Body of pancreas (tissue), 4 donors: ENCODE measurements around the gene AMOTL1. TPM values are rescaled to one million over a fixed set of nuclear protein-coding genes. Genes with fewer than 3 reads are reported as not detected.

Experiments used
- ATAC-seq: fragments of 150-250 bp; one replicate; pipeline ENCODE4 v1.9.1; 2016
- DNase-seq, 4 donors: peaks; one replicate each; pipeline ENCODE4 v3.0.0-alpha.2; 2019
- H3K27ac ChIP-seq, 4 donors: fragments of 200-600 bp; sonication (generic); 1 replicate in 3 of 4; 2 replicates in 1 of 4; pipeline versions ENCODE4 v1.5.1 to v1.6.1; 2016 to 2019; ENCODE audit warnings: mild to moderate bottlenecking in 1 of 4, mixed read lengths in 1 of 4, moderate library complexity in 1 of 4
- H3K27me3 ChIP-seq, 2 donors: fragments of 200-600 bp; sonication (generic); one replicate each; pipeline ENCODE4 v1.6.0; 2016; ENCODE audit warnings: mild to moderate bottlenecking in 1 of 2
- H3K36me3 ChIP-seq, 2 donors: fragments of 200-600 bp; sonication (generic); replicated peaks in 1 of 2; 2 replicates each; pipeline ENCODE4 v1.5.1; 2016; ENCODE audit warnings: low read depth in 2 of 2; ENCODE audit not compliant: insufficient read depth in 1 of 2
- H3K4me1 ChIP-seq: fragments of 200-600 bp; sonication (generic); one replicate; pipeline ENCODE4 v1.6.0; 2016
- H3K4me3 ChIP-seq, 2 donors: fragments of 200-600 bp; sonication (generic); 1 replicate in 1 of 2; 2 replicates in 1 of 2; pipeline ENCODE4 v1.5.1; 2016 to 2019
- H3K9me3 ChIP-seq, 3 donors: fragments of 200-600 bp; sonication (generic); 1 replicate in 2 of 3; 2 replicates in 1 of 3; pipeline ENCODE4 v1.5.1; 2016
- POLR2A ChIP-seq, 3 donors: fragments of 450-650 bp; IDR thresholded peaks; one replicate each; pipeline ENCODE4 v1.6.1; 2016; ENCODE audit warnings: antibody characterized with exemption in 3 of 3, mild to moderate bottlenecking in 2 of 3
- WGBS, 2 donors: methylation state at CpG; one replicate each; pipeline ENCODE4 v1.1.5; 2017; 5-methylcytosine and 5-hydroxymethylcytosine counted together
- intact Hi-C: fragments of 100-400 bp; cut with DNase I; formaldehyde crosslinking; loops from one replicate; pipeline ENCODE4 v1.15.1; 2023
- total RNA-seq, 2 donors: library from RNA; depleted of rRNA; stranded (reverse); fragments of >200 nt; gene quantifications; one replicate each; pipeline ENCODE4 v1.1.0, GENCODE V29; 2016
- TF ChIP-seq, protein P1 (sequence below), 7 experiments: fragments of 450-650 bp in 4 of 7; fragments of 200-600 bp in 3 of 7; sonication (generic) in 3 of 7; IDR thresholded peaks; one replicate each; pipeline ENCODE4 v1.5.1; 2016 to 2019; ENCODE audit warnings: antibody characterized with exemption in 7 of 7

The AMOTL1 gene
- total RNA-seq, 2 donors from 2014 or later: 20.4 to 21.5 TPM

DNA sequence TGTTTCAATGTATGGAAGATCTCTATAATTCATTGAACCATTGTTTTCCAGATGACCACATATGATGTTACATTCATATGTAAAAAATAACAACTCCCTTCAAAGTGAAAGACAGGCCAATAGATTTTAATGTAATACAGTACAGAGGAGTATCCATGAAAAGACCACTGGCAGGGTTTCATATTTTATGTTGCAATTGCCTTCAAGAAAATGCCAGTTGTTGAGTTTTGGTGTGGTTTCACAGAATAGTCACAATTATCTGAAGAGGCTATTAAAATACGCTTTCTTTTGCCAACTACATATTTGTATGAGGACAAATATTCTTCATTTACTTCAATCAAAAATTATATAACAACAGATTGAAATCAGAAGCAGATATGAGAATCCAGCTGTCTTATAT, 14.3 kb downstream of the AMOTL1 start:
- WGBS, 2 donors: 76 to 77% methylated on average over 1 of the region's 1 CpG
- no peaks in the 10 kb centered on the region for H3K27me3 ChIP-seq
- intact Hi-C loops: no loop called here
- H3K36me3 ChIP-seq: no peaks in the 10 kb centered on the region
- peaks cover 33% of the 10 kb centered on the region for H3K4me1 ChIP-seq
- DNase-seq: no peak
- H3K27ac ChIP-seq: no peak overlapping the region
- TF ChIP-seq POLR2A (IDR thresholded peaks at IDR 0.05): no peak
- TF ChIP-seq, protein P1, sequence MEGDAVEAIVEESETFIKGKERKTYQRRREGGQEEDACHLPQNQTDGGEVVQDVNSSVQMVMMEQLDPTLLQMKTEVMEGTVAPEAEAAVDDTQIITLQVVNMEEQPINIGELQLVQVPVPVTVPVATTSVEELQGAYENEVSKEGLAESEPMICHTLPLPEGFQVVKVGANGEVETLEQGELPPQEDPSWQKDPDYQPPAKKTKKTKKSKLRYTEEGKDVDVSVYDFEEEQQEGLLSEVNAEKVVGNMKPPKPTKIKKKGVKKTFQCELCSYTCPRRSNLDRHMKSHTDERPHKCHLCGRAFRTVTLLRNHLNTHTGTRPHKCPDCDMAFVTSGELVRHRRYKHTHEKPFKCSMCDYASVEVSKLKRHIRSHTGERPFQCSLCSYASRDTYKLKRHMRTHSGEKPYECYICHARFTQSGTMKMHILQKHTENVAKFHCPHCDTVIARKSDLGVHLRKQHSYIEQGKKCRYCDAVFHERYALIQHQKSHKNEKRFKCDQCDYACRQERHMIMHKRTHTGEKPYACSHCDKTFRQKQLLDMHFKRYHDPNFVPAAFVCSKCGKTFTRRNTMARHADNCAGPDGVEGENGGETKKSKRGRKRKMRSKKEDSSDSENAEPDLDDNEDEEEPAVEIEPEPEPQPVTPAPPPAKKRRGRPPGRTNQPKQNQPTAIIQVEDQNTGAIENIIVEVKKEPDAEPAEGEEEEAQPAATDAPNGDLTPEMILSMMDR (IDR thresholded peaks at IDR 0.05): no peak
- no peak overlapping the region for H3K4me3 ChIP-seq
- H3K9me3 ChIP-seq: no peaks in the 10 kb centered on the region
- ATAC-seq: no peak

DNA sequence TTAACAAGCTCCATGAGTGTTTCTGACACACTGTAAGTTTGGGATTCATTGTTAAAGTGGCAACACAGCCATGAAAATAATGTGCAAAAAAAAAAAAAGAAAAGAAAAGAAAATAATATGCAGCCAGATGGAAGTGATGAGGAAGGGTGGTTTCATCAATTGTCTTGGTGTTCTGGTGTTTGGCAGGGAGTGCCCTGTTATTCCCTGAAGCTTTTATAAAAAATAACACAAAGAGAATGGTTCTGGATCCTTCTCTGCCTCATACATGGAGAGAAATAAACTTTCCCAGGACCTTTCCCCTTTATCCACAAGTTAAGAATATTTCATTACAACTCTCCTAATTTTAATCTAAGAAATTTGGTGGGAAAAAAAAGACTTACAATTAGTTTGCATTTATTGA, 16.7 kb downstream of the AMOTL1 start:
- ATAC-seq (no peak), DNase-seq (no peak)
- H3K36me3 ChIP-seq: no peaks in the 10 kb centered on the region
- no peaks in the 10 kb centered on the region for H3K27me3 ChIP-seq
- no peak overlapping the region for H3K4me3 ChIP-seq
- H3K4me1 ChIP-seq: peaks cover 56% of the 10 kb centered on the region
- intact Hi-C loops: no loop called here
- no peaks in the 10 kb centered on the region for H3K9me3 ChIP-seq
- no peak for TF ChIP-seq POLR2A (IDR thresholded peaks at IDR 0.05)
- TF ChIP-seq, protein P1 (IDR thresholded peaks at IDR 0.05): no peak
- H3K27ac ChIP-seq: no peak overlapping the region

DNA sequence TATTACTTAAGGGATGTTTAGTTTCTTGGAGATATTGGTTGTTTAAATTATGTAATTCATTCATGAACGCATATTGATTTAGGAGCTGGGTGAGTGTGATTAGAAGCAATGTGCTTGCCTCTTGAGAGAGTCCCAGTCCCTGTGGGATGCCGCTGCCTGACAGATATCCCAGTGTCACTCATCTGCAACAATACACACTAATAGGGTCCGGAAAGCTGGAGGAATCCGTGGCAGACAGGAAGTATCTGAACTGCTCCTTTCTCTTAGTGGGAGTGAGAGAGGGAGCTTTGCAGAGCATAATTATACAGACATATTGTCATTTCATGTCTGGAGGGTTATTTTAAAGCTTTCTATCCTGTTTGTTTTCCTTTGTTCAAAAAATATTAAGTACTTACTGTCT, 17.4 kb downstream of the AMOTL1 start:
- H3K4me1 ChIP-seq: peaks cover 56% of the 10 kb centered on the region
- H3K27ac ChIP-seq: no peak overlapping the region
- no peak for DNase-seq
- H3K27me3 ChIP-seq: no peaks in the 10 kb centered on the region
- intact Hi-C loops: no loop called here
- no peaks in the 10 kb centered on the region for H3K36me3 ChIP-seq
- ATAC-seq: no peak
- no peaks in the 10 kb centered on the region for H3K9me3 ChIP-seq
- WGBS, 2 donors: 56 to 74% methylated on average over 4 of the region's 4 CpGs
- H3K4me3 ChIP-seq: no peak overlapping the region
- TF ChIP-seq POLR2A (IDR thresholded peaks at IDR 0.05): no peak
- TF ChIP-seq, protein P1 (IDR thresholded peaks at IDR 0.05): no peak

DNA sequence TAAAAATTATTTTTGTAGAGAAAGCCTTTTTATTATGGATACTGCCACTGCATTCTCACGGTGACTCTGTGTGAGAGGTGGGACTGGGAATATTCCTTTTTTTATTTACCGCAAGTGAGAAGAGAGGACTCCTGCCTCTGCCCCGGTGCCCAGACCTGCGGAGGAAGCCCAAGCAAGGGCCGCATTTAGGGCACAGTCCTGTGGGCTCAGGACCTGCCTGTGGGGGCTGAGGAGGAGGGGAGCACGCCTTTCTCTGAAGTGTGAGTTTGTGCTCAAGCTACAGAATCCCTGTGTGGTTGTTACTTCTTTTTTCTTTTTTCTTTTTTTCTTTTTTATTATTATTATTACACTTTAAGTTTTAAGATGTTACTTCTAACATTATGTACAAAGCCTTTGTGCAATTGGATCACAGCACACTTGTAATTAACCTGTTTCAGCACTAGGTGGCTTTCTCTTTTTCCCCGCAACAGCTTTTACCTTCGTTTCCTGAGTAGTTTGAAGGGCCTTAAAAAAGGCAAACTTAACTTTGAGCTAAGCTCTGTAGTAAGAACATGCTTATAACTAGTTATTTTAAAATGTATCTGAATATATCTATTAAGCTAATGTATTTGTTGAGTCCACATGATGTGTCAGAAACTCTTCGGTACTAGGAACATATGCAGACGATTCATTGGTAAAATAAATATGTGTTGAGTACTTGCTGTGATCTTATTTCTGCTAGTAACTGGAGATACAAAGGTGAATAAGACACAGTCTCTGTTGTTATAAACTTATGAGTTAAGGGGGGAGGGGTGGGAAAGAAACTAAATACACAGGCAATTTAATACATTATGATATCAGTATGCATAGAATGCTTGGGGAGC, 18.3 kb downstream of the AMOTL1 start:
- H3K4me1 ChIP-seq: peaks cover 59% of the 10 kb centered on the region

More for the DNA sequence above, 18.3 kb downstream of the AMOTL1 start:
- H3K9me3 ChIP-seq: no peaks in the 10 kb centered on the region
- WGBS, 2 donors: 45 to 53% methylated on average over 10 of the region's 10 CpGs
- no peak overlapping the region for H3K4me3 ChIP-seq
- H3K36me3 ChIP-seq: no peaks in the 10 kb centered on the region
- peak; percentile 58 for ATAC-seq
- H3K27ac ChIP-seq: no peak overlapping the region
- intact Hi-C loops: no loop called here
- no peak for TF ChIP-seq POLR2A (IDR thresholded peaks at IDR 0.05)
- TF ChIP-seq, protein P1 (IDR thresholded peaks at IDR 0.05): peak; percentile 26 to 65 (median 62)
- H3K27me3 ChIP-seq: no peaks in the 10 kb centered on the region
- DNase-seq: peak in 1 of 4 donors; percentile 14
